Measurements from ENCODE around the gene SLC32A1. TPM values are rescaled to one million over a fixed set of nuclear protein-coding genes. Genes with fewer than 3 reads are reported as not detected.

The SLC32A1 gene
- total and polyA plus RNA-seq, 2 of the 4 experiments (the other 2 are of a cell fraction), result not detected

GRCh38 chr20:38770970-38771369 lies 46.7 kb downstream of the SLC32A1 start:
- POLR2A ChIA-PET (ENCODE audit: unreplicated experiment), result no interaction called here
- Histone ChIP-seq H3K9ac (ENCODE audit: low read depth, low read length) (no peak overlapping the region), H3K79me1 (ENCODE audit: low read depth in 1 of 2, low read length in 2 of 2) (no peaks in the 10 kb centered on the region), H4K20me1 (ENCODE audit: insufficient read depth, low read length) (no peaks in the 10 kb centered on the region), H3K9me3 (ENCODE audit: control insufficient read depth, insufficient read depth, low read length) (no peaks in the 10 kb centered on the region), H3K9me1 (ENCODE audit: insufficient read depth, low read length) (peaks cover 3% of the 10 kb centered on the region; the same call in 1 of the 2 replicates), H3K4ac (ENCODE audit: low read depth, low read length) (no peak overlapping the region), H4K91ac (ENCODE audit: insufficient read depth, low read depth, low read length) (no peak overlapping the region), H3K14ac (replicated peaks; ENCODE audit: low read depth, low read length) (no peak overlapping the region), H2AK9ac (replicated peaks; ENCODE audit: low read depth, low read length, poor library complexity) (no peak overlapping the region), H2BK120ac (ENCODE audit: low read depth, low read length) (no peak overlapping the region), H2AK5ac (ENCODE audit: low read depth, low read length) (no peak overlapping the region), H2BK20ac (ENCODE audit: low read depth, low read length) (no peak overlapping the region), H2AFZ (replicated peaks; ENCODE audit: low read length, poor library complexity) (no peak overlapping the region), H3K36me3 (ENCODE audit: control insufficient read depth, insufficient read depth, low read length) (peaks cover 29% of the 10 kb centered on the region), H3K23ac (ENCODE audit: low read depth, low read length) (no peak overlapping the region), H2BK5ac (ENCODE audit: low read depth, low read length, poor library complexity, severe bottlenecking) (no peak overlapping the region), H3K4me2 (ENCODE audit: low read depth, low read length) (no peak overlapping the region), H3K27me3 (ENCODE audit: control insufficient read depth, insufficient read depth, low read length) (no peaks in the 10 kb centered on the region), H3K56ac (ENCODE audit: extremely low read depth, insufficient read depth, low read length) (no peak overlapping the region), H4K5ac (ENCODE audit: low read depth, low read length) (no peak overlapping the region), H2BK15ac (ENCODE audit: low read depth, low read length) (no peak overlapping the region), H3K4me3 (ENCODE audit: insufficient read depth, low read depth, low read length) (no peak overlapping the region), H3K27ac (ENCODE audit: insufficient read depth, low read length) (no peak overlapping the region), H3K18ac (ENCODE audit: low read depth, low read length) (no peak overlapping the region), H4K8ac (ENCODE audit: low read depth in 2 of 2, low read length in 2 of 2) (no peak overlapping the region), H3K4me1 (ENCODE audit: control insufficient read depth, insufficient read depth, low read length) (no peaks in the 10 kb centered on the region)
- DNase-seq (no peak), ATAC-seq (ENCODE audit: low read depth) (no peak)
- intact Hi-C loops (cut with micrococcal nuclease) (no loop called here), in situ Hi-C loops (cut with MboI; ENCODE audit: low sequenced_read_pairs) (loop anchor here (25.0 kb wide), 1 partner anchor 266 kb away; no protein-coding TSS in a partner anchor), dilution Hi-C loops (cut with HindIII; ENCODE audit: low sequenced_read_pairs, unreplicated experiment) (no loop called here)
- CTCF ChIA-PET, result no interaction called here
- TF ChIP-seq RAD21 (IDR thresholded peaks at IDR 0.05; ENCODE audit: low read length) (no peak), POLR2A (IDR thresholded peaks at IDR 0.05; ENCODE audit: low read depth, low read length) (no peak), MXI1 (IDR thresholded peaks at IDR 0.05; ENCODE audit: borderline replicate concordance, low read depth, low read length) (no peak), CHD1 (IDR thresholded peaks at IDR 0.05; ENCODE audit: low read depth, low read length) (no peak), USF2 (IDR thresholded peaks at IDR 0.05; ENCODE audit: low read depth, low read length) (no peak), RFX5 (IDR thresholded peaks at IDR 0.05; ENCODE audit: low read depth, low read length) (no peak)
- BruUV-seq (replicated peaks), result no TSS peak
- 100% methylated on average over 2 of the region's 7 CpGs; no CpG with 5 or more reads in 1 of the 2 experiments for WGBS, 2 experiments (ENCODE audit: extremely low coverage in 2 of 2, insufficient read length in 1 of 2)

Data from IMR-90 (cell line).